Ectodermal cell (in vitro differentiated cells): ENCODE results near the gene SETD1A.

Experiments used
- H3K27ac ChIP-seq: 2 replicates; pipeline ENCODE4 v1.7.0; 2013; ENCODE audit warnings: mild to moderate bottlenecking, low read depth, low read length; ENCODE audit not compliant: insufficient read depth, poor library complexity, severe bottlenecking
- H3K27me3 ChIP-seq: 2 replicates; pipeline ENCODE4 v1.7.0; 2013; ENCODE audit warnings: mild to moderate bottlenecking, low read length; ENCODE audit not compliant: insufficient read depth, control insufficient read depth, poor library complexity, severe bottlenecking
- H3K36me3 ChIP-seq: one replicate; pipeline ENCODE4 v1.7.0; 2013; ENCODE audit warnings: low read length; ENCODE audit not compliant: control insufficient read depth, insufficient read depth
- H3K4me1 ChIP-seq: one replicate; pipeline ENCODE4 v1.7.0; 2013; ENCODE audit warnings: low read length; ENCODE audit not compliant: control insufficient read depth, insufficient read depth
- H3K4me3 ChIP-seq: 2 replicates; pipeline ENCODE4 v1.7.0; 2013; ENCODE audit warnings: low read depth, low read length, control low read depth; ENCODE audit not compliant: insufficient read depth
- H3K9me3 ChIP-seq: 2 replicates; pipeline ENCODE4 v1.7.0; 2013; ENCODE audit warnings: mild to moderate bottlenecking, low read length, moderate library complexity; ENCODE audit not compliant: control insufficient read depth
- WGBS, 2 experiments: methylation state at CpG; one replicate each; pipeline ENCODE4 v1.1.7; 2013; ENCODE audit warnings: missing lambda C conversion rate in 2 of 2; 5-methylcytosine and 5-hydroxymethylcytosine counted together

SETD1A gene

DNA sequence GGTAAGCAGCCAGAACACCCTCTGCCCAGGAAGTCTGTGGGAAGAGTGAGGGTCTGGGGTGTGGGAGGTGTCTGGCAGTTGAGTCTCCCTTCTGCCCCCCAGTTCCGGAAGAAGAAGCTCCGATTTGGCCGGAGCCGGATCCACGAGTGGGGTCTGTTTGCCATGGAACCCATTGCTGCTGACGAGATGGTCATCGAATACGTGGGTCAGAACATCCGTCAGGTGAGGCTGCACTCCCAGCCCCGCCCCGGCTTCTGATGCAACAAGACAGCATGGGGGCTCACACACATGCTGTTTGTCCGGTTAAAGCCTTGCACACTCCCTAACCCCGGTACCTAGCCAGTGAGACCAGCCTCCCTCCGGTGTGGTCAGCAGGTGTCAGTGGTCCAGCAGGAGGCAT, 23.4 kb downstream of the SETD1A start:
- WGBS, 2 experiments: 95 to 96% methylated on average over 14 of the region's 14 CpGs
- peaks cover 7% of the 10 kb centered on the region for H3K4me1 ChIP-seq
- H3K27me3 ChIP-seq: no peaks in the 10 kb centered on the region
- no peak overlapping the region for H3K27ac ChIP-seq
- peaks cover 27% of the 10 kb centered on the region for H3K36me3 ChIP-seq
- no peaks in the 10 kb centered on the region for H3K9me3 ChIP-seq
- no peak overlapping the region for H3K4me3 ChIP-seq

- H3K4me1 ChIP-seq: peaks cover 7% of the 10 kb centered on the region
- H3K27me3 ChIP-seq: no peaks in the 10 kb centered on the region
- 93 to 94% methylated on average over 17 of the region's 17 CpGs for WGBS, 2 experiments
- no peak overlapping the region for H3K4me3 ChIP-seq
- no peak overlapping the region for H3K27ac ChIP-seq
- H3K36me3 ChIP-seq: peaks cover 21% of the 10 kb centered on the region
- H3K9me3 ChIP-seq: no peaks in the 10 kb centered on the region
These were observed 25.2 kb downstream of the SETD1A start for GRCh38 chr16:30982548-30983288.

GRCh38 chr16:30983289-30983889, 25.8 kb downstream of the SETD1A start:
- 94 to 96% methylated on average over 25 of the region's 25 CpGs for WGBS, 2 experiments
- no peak overlapping the region for H3K27ac ChIP-seq
- H3K4me3 ChIP-seq: no peak overlapping the region
- H3K9me3 ChIP-seq: no peaks in the 10 kb centered on the region
- H3K4me1 ChIP-seq: peaks cover 7% of the 10 kb centered on the region
- no peaks in the 10 kb centered on the region for H3K27me3 ChIP-seq
- peaks cover 21% of the 10 kb centered on the region for H3K36me3 ChIP-seq

- peaks cover 21% of the 10 kb centered on the region for H3K36me3 ChIP-seq
- H3K4me3 ChIP-seq: no peak overlapping the region
- peaks cover 7% of the 10 kb centered on the region for H3K4me1 ChIP-seq
- no peaks in the 10 kb centered on the region for H3K9me3 ChIP-seq
- no peaks in the 10 kb centered on the region for H3K27me3 ChIP-seq
- H3K27ac ChIP-seq: no peak overlapping the region
- WGBS, 2 experiments: 95 to 96% methylated on average over 14 of the region's 14 CpGs
These were observed 26.5 kb downstream of the SETD1A start for GRCh38 chr16:30983898-30984610.

DNA sequence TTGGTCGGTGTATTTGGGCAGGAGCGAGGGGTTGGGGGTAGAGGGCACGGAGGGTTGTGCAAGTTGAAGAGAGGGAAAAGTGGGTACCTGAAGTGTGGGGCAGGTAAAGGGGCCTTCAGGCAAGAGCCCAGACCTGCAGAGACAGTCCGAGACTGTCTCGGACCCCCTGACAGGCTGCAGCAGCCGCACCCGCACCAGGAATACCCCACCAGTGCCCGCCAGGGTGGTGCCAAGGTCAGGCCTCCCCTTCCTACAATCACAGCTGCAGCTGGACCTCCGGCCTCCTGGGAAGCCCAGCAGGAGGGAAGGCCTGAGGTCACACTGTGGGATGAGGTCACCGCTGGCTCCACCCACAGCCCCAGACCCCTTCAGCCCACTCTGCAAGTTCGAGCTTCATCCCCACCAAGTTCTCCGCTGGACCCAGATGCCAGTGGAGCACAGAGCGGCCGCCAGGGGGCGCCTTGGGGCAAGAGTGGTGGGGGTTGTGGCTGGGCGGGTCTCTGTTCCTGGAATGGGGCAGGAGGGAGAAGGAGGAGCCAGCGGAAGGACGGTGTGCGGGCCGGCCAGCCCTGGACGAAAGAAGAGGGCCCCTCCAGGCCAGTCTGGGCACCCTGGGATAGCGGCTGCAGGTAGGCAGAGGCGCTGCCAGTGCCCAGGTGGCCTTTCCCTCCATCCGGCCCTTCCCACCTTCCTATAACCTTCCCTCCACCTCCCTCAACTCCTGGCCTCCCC, 27.3 kb downstream of the SETD1A start, which contains the start of gene HSD3B7:
Gene HSD3B7, plus strand, starts transcription at position 539 of the 732 bp plus-strand sequence. CDS start 452 bp downstream, outside the sequence.
- 39 to 41% methylated on average over 24 of the region's 24 CpGs for WGBS, 2 experiments
- no peak within 1 kb of the TSS for H3K27ac ChIP-seq
- H3K4me3 ChIP-seq: no peak within 1 kb of the TSS
- H3K27me3 ChIP-seq: no peaks in the 10 kb centered on the region
- peaks cover 7% of the 10 kb centered on the region for H3K4me1 ChIP-seq
- no peaks in the 10 kb centered on the region for H3K9me3 ChIP-seq
- H3K36me3 ChIP-seq: peaks cover 21% of the 10 kb centered on the region

GRCh38 chr16:30985401-30986128, 28.0 kb downstream of the SETD1A start:
- Histone ChIP-seq H3K9me3 (no peaks in the 10 kb centered on the region), H3K36me3 (peaks cover 14% of the 10 kb centered on the region), H3K27me3 (no peaks in the 10 kb centered on the region), H3K4me1 (peaks cover 7% of the 10 kb centered on the region), H3K4me3 (no peak overlapping the region), H3K27ac (no peak overlapping the region)
- WGBS, 2 experiments: 83 to 85% methylated on average over 19 of the region's 20 CpGs

- no peaks in the 10 kb centered on the region for H3K27me3 ChIP-seq
- H3K4me3 ChIP-seq: no peak overlapping the region
- peaks cover 7% of the 10 kb centered on the region for H3K4me1 ChIP-seq
- no peaks in the 10 kb centered on the region for H3K9me3 ChIP-seq
- WGBS, 2 experiments: 94 to 96% methylated on average over 29 of the region's 29 CpGs
- H3K27ac ChIP-seq: no peak overlapping the region
- peaks cover 7% of the 10 kb centered on the region for H3K36me3 ChIP-seq
These were observed 28.8 kb downstream of the SETD1A start for GRCh38 chr16:30986129-30986991.

- H3K4me3 ChIP-seq: no peak overlapping the region
- H3K36me3 ChIP-seq: peaks cover 4% of the 10 kb centered on the region
- WGBS, 2 experiments: 94% methylated on average over 30 of the region's 30 CpGs
- peaks cover 7% of the 10 kb centered on the region for H3K4me1 ChIP-seq
- no peaks in the 10 kb centered on the region for H3K27me3 ChIP-seq
- no peak overlapping the region for H3K27ac ChIP-seq
- H3K9me3 ChIP-seq: no peaks in the 10 kb centered on the region
These were observed 30.1 kb downstream of the SETD1A start for GRCh38 chr16:30987581-30988190.
